Smooth muscle cell of the brain vasculature (primary cell): Measurements from ENCODE around the gene AQP1.

Experiments
- DNase-seq: peaks from one replicate; pipeline ENCODE4 v3.0.0-alpha.2; 2012; ENCODE audit warnings: low read depth, low spot score

AQP1 gene

GRCh38 chr7:30935569-30935877 lies 23.9 kb downstream of the AQP1 start:
- no peak for DNase-seq

- no peak for DNase-seq
These were observed 25.1 kb downstream of the AQP1 start for GRCh38 chr7:30936650-30937245.

DNA sequence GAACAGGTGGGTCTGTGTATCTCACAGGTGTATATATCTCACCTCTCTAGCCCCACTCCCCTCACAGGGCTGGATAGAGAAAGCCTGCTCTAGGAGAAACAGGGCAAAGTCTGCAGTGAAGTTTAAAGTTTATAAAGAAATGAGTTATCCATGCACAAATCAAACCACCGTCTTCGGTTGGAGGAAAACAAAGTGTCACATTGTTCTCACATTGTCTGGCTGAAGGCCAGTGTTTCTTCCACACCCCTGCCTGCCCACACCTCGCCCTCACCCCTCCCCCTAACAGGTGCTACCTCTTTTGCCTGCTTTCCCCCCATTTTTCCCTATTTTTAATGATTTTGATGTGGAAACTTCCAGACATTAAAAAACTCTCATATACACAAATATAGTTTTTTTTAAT lies 25.8 kb downstream of the AQP1 start:
- no peak for DNase-seq

- peak; percentile 41 for DNase-seq
These were observed 27.0 kb downstream of the AQP1 start for GRCh38 chr7:30938435-30939316.

- no peak for DNase-seq
These were observed 30.1 kb downstream of the AQP1 start for GRCh38 chr7:30941582-30942323.

- DNase-seq: no peak
These were observed 38.5 kb downstream of the AQP1 start for GRCh38 chr7:30950197-30950596.

GRCh38 chr7:30954914-30955313 lies 43.3 kb downstream of the AQP1 start:
- no peak for DNase-seq

GRCh38 chr7:30956704-30957103 lies 45.1 kb downstream of the AQP1 start:
- DNase-seq: no peak

DNA sequence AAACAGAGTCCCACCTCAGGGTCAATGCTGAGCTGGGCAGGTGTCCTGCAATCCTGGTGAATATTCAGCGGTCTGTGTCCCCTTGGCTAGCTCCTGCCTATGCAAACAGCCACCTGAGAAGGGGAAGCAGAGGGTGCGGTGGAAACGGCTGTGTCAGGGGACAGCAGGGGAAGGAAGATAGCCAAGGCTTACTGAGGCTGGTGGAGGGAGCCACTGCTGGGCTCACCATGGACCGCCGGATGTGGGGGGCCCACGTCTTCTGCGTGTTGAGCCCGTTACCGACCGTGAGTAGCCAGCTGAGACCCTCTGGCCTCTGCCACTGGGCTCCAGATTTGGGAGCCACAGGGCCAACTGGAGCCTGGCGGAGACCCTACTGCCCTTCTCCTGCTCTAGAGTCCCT lies 52.2 kb downstream of the AQP1 start, which contains the start of gene GHRHR:
GHRHR (plus strand) TSS at position 112 of the 400 bp plus-strand sequence; CDS start at position 228, 116 bp downstream.
- no peak for DNase-seq

DNA sequence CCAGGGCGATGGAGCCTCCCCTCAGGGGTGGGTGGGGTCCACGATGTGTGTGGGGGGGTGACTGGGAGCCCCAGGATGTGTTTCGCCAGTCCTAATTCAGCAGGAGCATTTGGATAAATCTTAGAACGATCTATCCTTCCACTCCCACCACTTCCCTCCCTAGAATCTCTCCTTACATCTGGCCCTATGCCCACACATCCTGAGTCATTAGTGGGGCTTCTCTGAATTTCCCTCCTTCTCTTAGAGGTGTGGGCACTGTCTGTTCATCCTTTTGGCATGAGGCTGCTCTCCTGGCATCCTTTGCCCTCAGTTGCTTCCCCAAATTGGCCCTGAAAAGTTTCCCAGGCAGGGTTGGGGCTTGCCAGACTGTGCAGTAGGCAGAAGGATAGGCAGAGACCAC lies 53.7 kb downstream of the AQP1 start:
- no peak for DNase-seq

DNA sequence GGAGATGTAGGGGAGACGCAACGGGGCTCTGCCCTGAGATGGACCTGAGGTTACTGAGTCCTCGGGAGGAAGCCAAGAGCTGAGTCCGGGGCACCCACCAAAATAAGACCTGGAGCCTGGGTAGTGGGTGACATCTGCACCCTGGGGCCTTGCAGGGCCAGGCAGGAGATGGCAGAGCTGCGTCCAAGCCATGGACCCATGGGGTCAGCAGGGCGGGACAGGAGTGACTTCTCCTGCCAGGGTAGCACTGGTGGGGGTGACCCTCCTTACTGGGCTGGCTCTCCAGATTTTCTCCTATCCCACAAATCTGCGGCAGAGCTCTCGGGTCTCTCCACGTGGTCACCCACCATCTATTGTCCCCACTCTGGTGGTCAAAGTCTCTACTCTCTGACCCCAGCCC lies 54.2 kb downstream of the AQP1 start:
- no peak for DNase-seq

GRCh38 chr7:30968294-30968693 lies 56.6 kb downstream of the AQP1 start:
- no peak for DNase-seq

GRCh38 chr7:30968747-30969603 lies 57.3 kb downstream of the AQP1 start:
- DNase-seq: no peak

DNA sequence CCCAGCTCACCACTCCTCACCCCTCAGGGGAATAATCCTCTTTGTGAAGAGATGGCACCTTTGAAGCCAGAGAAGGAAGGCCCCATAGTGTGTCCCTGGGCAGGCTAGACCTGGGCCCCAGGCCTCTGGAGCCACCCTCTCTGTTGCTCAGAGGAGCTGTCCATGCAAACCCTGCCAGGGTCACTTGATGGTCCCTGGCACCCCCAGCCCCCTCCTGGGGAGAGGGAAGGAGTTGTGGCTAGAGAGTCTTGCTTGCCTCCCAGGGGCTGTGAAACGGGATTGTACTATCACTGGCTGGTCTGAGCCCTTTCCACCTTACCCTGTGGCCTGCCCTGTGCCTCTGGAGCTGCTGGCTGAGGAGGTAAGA lies 57.9 kb downstream of the AQP1 start:
- no peak for DNase-seq

- DNase-seq: no peak
These were observed 58.4 kb downstream of the AQP1 start for GRCh38 chr7:30970074-30970473.

GRCh38 chr7:30970594-30971094 lies 59.0 kb downstream of the AQP1 start:
- DNase-seq: no peak

- no peak for DNase-seq
These were observed 59.8 kb downstream of the AQP1 start for GRCh38 chr7:30971440-30971839.

DNA sequence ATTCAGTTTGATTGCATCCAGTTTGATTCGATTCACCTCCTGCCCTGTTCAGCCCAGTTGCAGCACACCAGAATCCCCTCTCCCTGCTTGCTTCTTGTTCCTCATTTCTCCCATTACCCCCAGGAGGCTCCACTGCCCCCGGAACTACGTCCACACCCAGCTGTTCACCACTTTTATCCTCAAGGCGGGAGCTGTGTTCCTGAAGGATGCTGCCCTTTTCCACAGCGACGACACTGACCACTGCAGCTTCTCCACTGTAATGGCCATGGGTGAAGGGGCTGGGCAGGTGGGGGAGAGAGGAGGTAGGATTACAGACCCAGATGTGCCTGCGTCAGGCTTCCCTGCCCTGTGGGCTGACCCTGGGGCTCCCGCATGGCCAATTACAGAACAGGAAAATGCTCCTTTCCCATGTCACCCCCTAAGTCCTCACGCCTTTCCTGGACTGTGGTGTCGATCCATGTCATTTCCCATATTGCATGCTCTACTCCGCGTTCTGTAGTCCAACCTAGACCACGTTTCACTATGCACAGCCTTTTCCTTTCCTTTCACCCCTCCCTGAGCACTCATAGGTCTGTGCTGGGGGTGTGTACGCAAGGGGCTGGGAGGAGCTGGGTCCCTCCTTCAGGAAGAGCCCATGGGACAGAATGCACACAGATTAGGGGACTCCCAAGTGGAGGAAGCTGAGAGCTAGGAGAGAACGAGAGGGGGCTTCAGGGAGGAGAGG lies 60.3 kb downstream of the AQP1 start:
- no peak for DNase-seq

- DNase-seq: no peak
These were observed 61.6 kb downstream of the AQP1 start for GRCh38 chr7:30973292-30973691.

GRCh38 chr7:30973791-30974604 lies 62.3 kb downstream of the AQP1 start:
- DNase-seq: no peak
